ENCODE results near the gene DDX1. TPM values are rescaled to one million over a fixed set of nuclear protein-coding genes. Genes with fewer than 3 reads are reported as not detected.
"Not testable (repeated sequence)": the region's sequence is repeated elsewhere in the genome, so short reads cannot be mapped to it uniquely, and the experiment has no call there.

The DDX1 gene
- total RNA-seq, 1 experiment from 2014 or later: 115 TPM

GRCh38 chr2:15591692-15592463 lies at the start of gene DDX1 (continued):
- TF ChIP-seq ZNF671 (CRISPR knock-in tag; IDR thresholded peaks at IDR 0.05): no peak
- TF ChIP-seq GTF2I (CRISPR knock-in tag; conservative IDR thresholded peaks at IDR 0.05): no peak
- TF ChIP-seq ELF4 (CRISPR knock-in tag; IDR thresholded peaks at IDR 0.05; ENCODE audit: low read depth): 0 out of 2 replicates have a peak, but pooled peaks have one; percentile 39
- 0 out of 2 replicates have a peak, but pooled peaks have one; percentile 50 for TF ChIP-seq ATF6 (CRISPR knock-in tag; IDR thresholded peaks at IDR 0.05)
- peak; percentile 98 for TF ChIP-seq MAX (CRISPR knock-in tag; IDR thresholded peaks at IDR 0.05)
- TF ChIP-seq ZNF232 (CRISPR knock-in tag; IDR thresholded peaks at IDR 0.05): peak; percentile 75
- TF ChIP-seq GRHL2 (CRISPR knock-in tag; IDR thresholded peaks at IDR 0.05; ENCODE audit: insufficient replicate concordance, severe bottlenecking): no peak
- peak; percentile 20; the same call in 1 of the 2 replicates for TF ChIP-seq USF2 (CRISPR knock-in tag; IDR thresholded peaks at IDR 0.05)
- TF ChIP-seq ZNF512 (CRISPR knock-in tag; IDR thresholded peaks at IDR 0.05; ENCODE audit: borderline replicate concordance): no peak
- TF ChIP-seq ATF1 (CRISPR knock-in tag; IDR thresholded peaks at IDR 0.05): 0 out of 2 replicates have a peak, but pooled peaks have one; percentile 55
- peak; percentile 74; the same call in 1 of the 2 replicates for TF ChIP-seq ESRRA (CRISPR knock-in tag; IDR thresholded peaks at IDR 0.05; ENCODE audit: borderline replicate concordance)
- TF ChIP-seq ZNF425 (CRISPR knock-in tag; conservative IDR thresholded peaks at IDR 0.05): no peak

GRCh38 chr2:15542269-15542668 lies 49.4 kb upstream of the DDX1 start:
- ATAC-seq; H3K27ac Mint-ChIP-seq; H3K4me1 Mint-ChIP-seq; DNase-seq (ENCODE audit: low spot score); H3K4me3 Mint-ChIP-seq; CTCF ChIA-PET; H3K9me3 Mint-ChIP-seq; H3K27me3 Mint-ChIP-seq (ENCODE audit: low read depth); POLR2A ChIA-PET: not testable (repeated sequence)
- peaks cover 23% of the 10 kb centered on the region for H3K36me3 Mint-ChIP-seq

- TF ChIP-seq ESRRA (CRISPR knock-in tag; IDR thresholded peaks at IDR 0.05; ENCODE audit: borderline replicate concordance) (no peak), JUN (CRISPR knock-in tag; IDR thresholded peaks at IDR 0.05) (no peak), ZNF138 (CRISPR knock-in tag; conservative IDR thresholded peaks at IDR 0.05) (no peak), KAT7 (CRISPR knock-in tag; IDR thresholded peaks at IDR 0.05; ENCODE audit: borderline replicate concordance) (no peak), CTCF (IDR thresholded peaks at IDR 0.05) (no peak), EMX1 (CRISPR knock-in tag; IDR thresholded peaks at IDR 0.05) (no peak), ERG (CRISPR knock-in tag; IDR thresholded peaks at IDR 0.05) (no peak), NFYB (CRISPR knock-in tag; conservative IDR thresholded peaks at IDR 0.05; ENCODE audit: low read depth) (no peak)
- Mint-ChIP-seq H3K27me3 (ENCODE audit: low read depth) (no peaks in the 10 kb centered on the region), H3K27ac (no peak overlapping the region), H3K4me1 (peaks cover 3% of the 10 kb centered on the region), H3K4me3 (no peak overlapping the region), H3K36me3 (peaks cover 17% of the 10 kb centered on the region), H3K9me3 (peaks cover 4% of the 10 kb centered on the region; the same call in 1 of the 2 replicates)
- CTCF ChIA-PET: interaction anchor here (1.0 kb wide), 1 partner anchor 34 kb away, joined by 4 read pairs; no protein-coding TSS in a partner anchor
- no peak for DNase-seq (ENCODE audit: low spot score)
- ATAC-seq: no peak
- POLR2A ChIA-PET: no interaction called here
Observed at GRCh38 chr2:15543053-15543452, 48.6 kb upstream of the DDX1 start.

All from WTC11 (cell line).